Pulmonary artery endothelial cell (primary cell): ENCODE data around the gene FILIP1. TPM values are rescaled to one million over a fixed set of nuclear protein-coding genes. Genes with fewer than 3 reads are reported as not detected.

Experiments
- DNase-seq: peaks from one replicate; pipeline ENCODE4 v3.0.0-alpha.2; 2011; ENCODE audit warnings: low read depth, low spot score
- total RNA-seq: library from RNA; depleted of rRNA; stranded (reverse); fragments of >200 nt; gene quantifications from 2 replicates; pipeline ENCODE4 v1.2.3, GENCODE V29; 2014

The FILIP1 gene
- total RNA-seq, 1 donor from 2014 or later: 2.3 TPM

DNA sequence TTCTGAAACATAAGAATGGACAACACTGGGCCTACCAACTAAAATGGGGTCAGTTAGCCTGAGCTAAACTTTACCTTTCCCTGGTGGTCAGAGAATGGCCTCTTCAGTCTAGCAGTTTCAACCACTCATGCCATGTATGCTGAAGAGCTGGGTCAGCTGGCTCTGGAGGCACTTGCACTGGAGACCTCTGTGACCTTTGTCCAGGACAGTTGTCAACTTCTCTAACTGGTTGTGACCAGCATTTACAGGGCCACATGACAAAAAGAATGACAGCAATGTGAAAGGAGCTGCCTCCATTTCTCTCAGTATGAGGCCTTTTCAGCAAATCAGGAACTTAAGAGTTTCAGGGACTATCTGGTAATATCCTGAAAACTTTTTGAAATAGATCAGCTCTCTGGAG, 149.1 kb downstream of the FILIP1 start:
- DNase-seq: no peak

DNA sequence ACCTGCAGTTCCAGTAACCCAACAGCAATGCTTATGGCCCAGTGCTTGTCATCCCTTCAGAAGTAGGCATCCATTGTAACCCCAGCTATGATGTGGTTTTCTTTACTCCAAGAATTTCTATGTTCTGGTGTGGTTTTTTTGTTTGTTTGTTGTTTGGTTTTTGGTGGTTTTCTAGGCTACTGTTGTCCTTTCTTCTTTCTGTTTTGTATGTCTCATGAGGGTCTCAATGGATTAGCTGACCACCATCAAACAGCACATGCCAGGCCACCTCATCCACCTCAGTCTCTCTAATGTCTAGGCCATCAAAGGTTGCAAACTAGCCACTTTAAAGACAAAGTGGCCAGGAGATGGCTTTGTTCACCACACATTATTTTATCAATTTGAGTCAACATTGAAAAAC, 149.6 kb downstream of the FILIP1 start:
- DNase-seq: no peak

DNA sequence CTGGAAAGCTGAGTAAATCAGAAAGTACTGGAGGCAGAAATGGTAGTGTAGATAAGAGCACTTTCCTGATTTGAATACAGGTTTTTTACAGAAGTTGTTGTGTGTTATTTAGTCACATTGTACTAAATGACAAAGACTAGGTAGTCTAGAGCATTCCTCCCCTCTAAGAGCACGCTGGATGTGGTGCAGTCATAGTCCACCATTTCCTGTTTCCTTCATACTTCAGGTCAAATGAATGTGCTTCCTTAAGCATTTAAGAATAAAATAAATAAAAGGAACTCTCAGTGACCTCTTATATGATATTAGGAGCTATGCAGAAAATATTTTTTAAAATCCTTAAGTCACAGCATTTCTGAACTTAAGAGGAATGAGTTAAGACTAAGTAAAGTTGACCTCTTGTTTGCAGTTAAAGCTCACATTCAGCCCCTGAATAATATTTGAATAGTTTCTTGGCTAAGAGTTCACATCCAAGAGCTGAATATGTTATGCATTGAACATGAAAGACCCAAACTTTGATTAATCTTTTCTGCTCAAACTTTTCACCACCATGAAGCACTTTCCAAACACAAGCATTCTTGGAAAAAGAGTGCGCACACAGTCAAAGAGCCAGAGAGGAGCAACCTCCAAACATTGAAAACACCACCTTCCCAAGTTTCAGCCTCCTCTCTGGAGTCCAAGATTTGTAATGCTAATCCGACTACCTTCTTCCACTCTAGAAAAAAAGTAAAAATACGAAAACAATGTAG, 155.6 kb downstream of the FILIP1 start:
- DNase-seq: peak; percentile 19

DNA sequence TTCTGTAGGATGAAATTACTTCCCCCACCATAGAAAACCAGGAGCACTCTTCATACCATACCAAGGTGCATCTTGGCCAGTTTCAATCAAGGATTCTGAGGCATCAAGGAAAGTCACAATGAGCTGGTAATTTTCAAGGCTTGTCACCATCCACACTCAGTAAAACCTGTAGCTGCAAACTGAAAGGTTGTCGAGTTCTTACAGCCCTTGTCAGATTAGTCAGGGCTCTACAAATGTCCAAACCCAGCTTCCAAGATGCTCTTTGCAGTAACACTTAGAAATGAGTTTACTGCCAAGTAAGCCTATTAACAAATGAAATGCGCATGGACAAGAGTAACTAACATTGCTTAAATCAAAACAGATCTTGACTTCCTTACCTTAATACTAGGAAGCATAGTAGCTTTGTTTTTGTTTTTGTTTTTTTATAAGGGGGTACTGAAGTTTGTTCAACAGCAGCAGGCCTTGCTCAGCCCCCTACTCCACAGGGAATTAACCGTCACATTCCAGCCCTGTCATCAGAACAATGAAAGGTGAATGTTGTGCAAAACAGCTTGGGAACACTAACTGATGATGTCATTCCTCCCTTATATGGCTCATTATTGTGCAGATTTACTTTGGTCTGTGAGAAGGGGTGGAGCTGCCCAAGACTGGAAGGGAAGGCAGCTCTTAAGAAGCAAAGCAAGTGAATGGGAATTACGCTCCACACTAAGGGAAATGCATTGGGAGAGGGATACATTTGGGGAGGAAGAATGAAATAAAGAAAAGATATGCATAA, 159.1 kb downstream of the FILIP1 start:
- peak; percentile 74 for DNase-seq

DNA sequence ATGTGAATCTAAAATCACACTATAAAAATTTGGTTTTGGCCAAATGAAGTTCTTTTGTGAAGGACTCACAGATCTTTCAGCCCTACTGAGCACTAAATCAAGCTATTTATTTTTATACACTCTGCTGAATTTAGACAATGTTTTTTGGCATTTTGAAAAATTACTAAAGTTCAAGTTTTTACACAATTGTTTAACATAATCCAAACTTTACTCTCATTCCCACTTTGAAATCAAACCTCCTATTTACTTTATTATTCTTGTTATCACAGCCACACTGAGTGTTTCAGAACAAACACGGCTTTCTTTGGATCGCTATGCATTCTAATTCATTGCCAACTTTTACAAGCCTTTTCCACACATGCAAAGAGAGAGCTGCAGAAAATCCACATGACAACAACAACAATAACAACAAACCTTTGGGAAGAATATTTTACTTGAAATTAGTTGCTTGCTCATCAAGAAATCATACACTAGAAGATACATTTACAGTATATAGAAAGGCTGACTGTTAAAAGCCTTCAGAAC, 159.9 kb downstream of the FILIP1 start:
- DNase-seq: no peak

DNA sequence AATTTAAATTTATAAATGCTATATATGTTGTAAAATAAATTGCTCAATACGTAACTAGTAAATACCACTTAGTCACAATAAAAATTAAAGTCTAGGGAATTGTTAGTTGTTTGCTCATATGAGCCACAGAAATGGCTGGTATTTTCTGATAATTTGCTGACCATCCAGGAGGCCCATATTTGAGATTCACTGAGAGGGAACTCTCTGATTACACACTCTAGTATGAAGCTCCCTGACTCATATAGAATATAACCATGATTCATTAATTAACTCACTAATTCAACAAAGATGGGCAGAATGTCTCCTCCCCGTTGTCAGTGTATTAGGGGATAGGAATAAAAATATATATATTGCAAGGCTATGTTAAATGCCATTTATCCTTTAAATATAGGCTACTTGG, 162.4 kb downstream of the FILIP1 start:
- no peak for DNase-seq

DNA sequence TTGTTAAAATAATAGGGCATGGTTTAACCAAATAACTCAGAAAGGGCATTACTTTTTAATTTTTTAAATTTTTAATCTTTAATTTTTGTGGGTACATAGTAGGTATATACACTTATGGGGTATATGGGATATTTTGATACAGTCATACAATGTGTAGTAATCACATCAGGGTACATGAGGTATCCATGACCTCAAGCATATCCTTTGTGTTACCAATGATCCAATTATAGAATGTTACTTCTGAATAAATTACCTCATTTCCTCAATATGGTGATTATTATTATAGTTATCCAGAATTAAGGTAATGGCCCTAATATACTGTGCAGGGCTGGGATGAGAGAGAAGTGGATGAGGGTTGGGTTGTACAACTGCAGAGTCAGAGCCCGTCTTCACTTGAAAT, 163.9 kb downstream of the FILIP1 start:
- no peak for DNase-seq

DNA sequence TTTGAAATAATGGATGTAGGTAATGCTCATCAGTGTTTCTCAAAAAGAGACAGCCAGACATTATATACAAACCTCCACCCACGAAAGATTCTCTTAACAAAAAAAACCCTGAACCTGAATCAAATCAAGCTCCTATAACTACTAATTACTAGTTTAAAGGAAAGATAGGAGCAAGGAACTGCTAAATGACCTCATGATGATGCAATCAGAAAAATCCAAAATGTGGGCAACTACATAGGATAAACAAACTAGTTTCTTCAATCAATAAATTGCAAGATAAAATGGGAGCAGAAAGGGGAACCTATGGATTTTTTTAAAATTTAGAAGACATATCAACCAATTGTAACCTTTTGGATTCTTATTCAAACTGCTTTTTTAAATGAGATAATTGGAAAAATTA, 165.8 kb downstream of the FILIP1 start:
- DNase-seq: no peak

DNA sequence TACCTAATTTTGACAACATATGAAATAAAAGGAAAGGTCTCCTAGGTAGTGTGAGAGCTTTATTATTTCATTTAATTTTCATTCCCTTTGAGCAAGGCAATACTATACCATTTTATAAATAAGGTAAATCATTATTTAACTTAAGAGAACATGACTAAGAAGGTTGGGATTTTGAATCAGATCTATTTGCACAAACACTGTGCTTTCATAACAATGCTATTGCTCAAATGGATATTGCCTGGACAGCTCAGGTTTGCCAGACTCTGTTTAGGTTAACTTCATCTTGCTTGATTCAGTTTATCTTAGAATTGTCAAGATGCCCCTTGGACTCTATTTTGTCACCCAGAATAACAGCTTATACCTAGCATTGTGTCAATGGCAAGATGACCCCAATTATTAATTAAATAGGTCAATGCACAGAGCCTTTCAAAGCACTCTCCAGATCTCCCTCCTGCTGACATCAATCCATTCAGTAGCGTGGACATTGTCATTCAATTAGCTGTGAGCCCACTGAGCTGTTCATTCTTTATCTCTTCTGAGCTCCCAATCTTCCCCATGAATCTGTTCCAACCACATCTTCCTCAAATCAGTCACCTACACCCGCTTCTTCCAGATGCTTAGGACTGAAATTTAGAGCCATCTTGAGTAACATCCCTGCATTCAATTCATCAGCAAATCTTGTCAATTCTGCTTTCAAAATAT, 166.9 kb downstream of the FILIP1 start:
- DNase-seq: no peak

DNA sequence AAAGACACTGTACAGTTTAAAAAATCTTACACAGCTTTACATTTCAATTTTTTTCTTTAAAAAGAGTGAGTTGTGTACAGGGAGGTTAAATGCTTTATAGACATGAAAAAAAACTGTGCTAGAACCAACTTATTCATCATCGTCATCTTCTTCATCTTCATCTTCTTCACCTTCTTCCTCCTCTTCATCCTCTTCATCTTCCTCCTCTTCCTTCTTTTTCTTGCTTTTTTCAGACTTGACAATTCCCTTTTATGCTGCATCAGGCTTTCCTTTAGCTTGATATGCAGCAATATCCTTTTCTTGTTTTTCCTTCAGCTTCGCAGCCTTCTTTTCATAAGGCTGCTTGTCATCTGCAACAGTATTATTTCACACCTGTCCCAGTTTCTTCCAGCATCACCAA, 174.7 kb downstream of the FILIP1 start:
- DNase-seq: no peak

DNA sequence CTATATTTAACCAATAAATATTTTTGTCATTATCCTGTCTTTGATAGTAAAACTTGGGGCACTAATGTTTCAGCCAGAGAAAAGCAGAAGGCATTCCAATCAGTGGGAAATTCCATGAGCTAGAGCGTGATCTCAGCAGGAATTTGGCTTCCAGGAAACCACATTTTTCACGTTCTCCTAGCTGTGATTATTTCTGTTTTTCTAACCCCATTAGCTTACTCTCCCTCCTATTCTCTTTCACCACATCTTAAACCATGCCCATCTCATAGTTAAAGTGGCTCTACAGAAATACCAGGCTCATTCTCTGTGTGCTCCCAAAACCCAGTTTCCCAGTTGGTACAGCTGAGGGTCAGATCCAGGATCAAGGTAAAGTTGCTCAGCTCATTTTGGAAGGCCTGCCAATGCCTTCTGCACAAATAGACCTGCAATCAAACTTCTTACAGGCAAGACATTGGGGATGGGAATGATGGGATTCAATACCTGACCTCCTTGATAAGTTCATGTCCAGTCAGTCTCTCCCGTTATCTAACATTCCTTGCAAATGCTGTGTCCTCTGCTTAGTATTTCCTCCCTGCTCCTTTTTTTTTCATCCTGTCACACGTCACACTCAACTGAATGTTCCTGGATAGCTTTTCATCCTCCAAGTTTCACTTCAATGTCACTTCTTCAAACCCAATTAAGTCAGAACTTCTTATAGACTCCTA, 175.9 kb downstream of the FILIP1 start:
- no peak for DNase-seq

DNA sequence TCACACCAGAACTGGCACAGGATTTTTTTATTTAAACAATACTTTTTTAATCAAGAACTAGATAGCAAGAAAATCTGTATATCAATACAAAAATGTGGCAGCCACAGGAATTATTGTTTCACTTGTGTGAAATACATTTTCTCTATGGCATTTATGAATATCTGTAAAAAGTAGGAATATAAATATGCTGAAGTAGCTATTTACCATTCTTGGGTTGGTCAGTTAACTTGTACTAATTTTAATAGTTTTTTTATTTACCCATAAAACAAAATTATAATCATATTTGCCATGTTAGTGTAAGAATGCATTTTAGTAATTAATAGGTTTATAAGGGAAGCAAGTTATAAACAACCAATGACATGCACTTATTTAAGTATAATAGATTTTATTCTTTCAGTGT, 177.6 kb downstream of the FILIP1 start:
- no peak for DNase-seq

DNA sequence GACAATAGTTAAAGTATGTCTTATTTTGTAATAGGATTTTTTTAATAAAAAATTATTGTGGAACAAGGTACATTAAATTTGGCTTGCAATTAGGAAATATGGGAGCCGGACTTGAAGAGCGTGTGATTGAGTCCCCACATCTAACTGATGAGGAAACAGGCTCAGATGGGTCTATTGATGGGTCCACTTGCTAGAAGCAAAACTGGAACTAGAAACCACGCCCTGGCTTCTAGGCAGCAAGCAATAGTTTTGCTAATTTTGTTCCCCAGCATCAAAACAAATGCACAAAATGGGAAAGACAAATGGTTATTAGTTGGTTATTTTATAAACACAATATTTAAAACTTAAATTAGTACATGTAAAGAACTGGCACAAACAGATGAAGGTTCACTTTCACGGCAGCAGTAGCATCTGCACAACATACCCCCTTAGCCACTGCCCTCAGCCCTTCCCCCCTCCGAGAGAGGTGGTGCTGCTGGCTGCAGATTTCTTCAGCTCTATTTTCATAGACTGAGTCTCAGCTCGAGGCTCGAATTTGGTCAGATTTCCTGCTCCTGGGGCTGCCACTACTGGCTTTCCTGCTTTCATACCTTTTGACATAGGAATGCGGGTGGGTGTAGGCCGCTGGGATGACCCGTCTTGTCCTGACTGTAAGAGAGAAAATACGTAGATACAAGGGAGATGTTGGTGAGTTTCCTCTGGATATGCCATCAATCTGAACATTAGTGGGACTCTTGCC, 185.2 kb downstream of the FILIP1 start:
- no peak for DNase-seq

DNA sequence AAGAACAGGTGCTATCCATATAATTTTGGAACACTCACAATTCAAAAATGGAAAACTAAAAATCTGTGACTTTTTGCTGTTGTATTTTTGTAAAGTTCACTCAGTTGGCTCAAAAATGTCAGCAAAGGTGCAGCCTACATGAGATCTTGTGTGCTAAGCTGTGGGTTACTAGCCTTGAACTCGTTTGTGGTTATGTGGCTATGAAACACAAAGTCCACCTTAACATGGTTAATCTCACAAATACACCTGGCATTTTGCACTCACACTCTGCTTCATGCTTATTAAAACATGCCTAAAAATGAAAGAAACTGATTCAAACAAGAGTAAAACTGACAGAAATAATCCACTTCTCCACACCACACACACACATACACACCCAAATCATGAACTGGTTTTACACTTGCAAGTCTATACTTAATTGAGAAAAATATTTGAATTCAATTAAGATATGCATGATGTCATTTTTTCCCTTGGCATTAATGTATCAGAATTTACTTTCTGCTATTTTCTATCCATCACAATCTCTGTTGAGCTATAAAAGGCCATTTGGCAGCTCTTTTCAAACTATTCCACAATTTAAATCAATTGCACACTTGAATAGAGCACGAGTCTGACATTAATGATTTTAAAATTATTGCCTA, 186.1 kb downstream of the FILIP1 start:
- no peak for DNase-seq

DNA sequence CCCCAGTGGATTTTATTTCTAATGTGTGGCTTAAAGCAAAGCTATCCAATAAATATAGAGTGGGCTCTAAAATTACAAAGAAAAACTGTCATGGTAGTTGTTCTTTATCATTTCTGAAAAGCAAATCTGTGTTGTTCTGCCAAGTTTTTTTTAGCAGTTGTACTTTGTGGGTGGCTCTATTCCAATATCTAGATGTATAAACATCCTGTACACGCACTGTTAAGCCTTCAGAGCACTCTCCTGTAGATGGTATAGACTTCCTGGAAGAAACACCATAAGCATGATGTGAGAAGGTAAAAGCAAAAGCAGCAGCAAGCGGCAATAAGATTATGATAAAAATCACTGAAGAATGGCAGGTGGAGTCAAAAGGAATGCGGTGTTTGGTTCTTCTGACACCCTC, 187.5 kb downstream of the FILIP1 start:
- DNase-seq: peak; percentile 29

DNA sequence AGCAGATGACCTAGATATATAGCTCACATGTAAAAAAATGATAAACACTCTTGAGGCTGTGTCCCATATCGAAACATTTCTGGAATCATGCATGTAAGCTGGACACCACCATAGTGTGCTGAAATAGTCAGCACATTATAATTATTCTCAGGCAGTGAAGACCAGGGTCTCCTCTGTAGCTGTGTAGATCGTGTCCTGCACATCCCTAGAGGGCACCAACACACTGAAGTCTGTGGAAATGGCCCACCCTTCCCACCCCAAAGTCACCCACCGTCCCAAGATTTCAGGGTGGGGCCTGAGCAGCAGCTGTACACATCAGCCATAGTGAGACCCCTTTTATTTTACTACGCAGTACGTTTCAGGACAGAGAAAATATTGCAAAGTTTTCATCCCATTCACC, 188.0 kb downstream of the FILIP1 start:
- no peak for DNase-seq

DNA sequence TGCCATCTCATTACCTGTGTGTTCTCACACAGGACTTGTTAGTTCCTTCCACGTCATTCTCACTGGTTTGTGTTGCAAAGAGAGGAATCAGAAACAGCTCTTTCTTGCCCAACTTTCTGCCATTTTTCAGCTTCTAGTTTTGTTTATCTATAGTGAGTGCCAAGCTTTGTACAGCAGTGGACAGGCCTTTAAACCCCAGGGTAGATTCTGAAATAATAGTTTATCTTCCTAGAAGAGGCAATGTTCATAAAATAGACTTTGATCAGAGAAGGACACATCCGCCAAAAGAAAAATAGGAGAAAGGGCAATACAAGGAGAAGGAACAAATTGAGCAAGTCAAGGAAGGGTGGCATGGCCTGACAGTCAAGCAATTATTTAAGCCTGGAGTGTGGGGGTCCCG, 191.3 kb downstream of the FILIP1 start:
- no peak for DNase-seq

DNA sequence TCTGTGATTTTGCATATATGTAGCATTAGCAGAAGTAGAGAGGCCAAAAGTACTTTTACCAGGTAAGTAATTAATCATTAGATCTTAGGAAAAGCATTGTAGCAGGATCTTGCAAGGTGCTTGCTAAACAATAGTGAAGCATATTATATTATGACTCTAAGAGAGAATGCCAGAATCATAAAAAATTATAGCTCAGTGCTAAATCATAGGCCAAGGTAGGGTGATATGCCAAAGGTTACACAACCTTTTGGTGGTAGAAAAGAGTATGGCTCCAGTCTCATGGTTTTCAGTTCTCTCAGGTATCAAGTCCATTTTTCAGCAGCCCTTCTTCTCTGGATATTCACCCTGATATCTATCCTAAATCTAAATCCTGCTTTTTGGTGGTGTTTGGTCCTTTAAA, 192.1 kb downstream of the FILIP1 start:
- DNase-seq: no peak

DNA sequence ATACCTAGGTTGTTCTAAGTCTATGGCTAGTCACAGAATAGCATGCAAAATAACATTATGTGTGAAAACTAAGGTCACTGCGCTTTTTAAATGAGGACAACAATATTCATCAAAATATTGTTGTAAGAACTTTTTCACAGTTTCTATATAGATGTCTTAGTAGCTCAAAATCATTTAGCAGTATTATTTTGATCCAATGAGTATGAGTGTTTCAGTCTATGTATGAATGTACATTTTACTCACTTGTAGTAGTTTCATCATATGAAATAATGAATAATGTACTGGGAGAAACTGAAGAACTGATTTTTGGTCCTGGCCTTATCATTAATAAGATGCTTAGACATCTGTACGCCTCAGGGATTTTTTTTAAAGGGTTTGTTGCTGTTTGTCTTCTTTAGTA, 192.5 kb downstream of the FILIP1 start:
- no peak for DNase-seq

DNA sequence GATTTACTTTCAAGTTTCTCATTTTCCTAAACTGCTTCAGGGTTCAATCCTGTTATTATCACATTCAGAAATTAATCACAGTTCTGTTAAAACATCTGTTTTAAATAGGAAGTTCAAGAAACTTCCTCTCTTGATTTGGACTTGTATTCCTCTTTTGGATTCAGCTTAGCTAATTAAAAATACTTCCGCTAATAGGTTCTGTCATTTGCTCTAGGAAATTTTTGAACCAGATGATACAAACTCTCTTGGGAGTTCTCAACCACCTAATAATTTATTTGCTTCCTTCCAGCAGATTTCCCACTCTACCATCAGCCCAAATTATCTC, 193.1 kb downstream of the FILIP1 start:
- DNase-seq: no peak
